Hippocampal formation (tissue), 2 donors: Measurements from ENCODE around the gene KCNN1.
"Not testable (repeated sequence)": the region's sequence is repeated elsewhere in the genome, so short reads cannot be mapped to it uniquely, and the experiment has no call there.

Source experiments
- DNase-seq, 2 donors: peaks; one replicate each; lab custom pipeline; 2025; lab: John Stamatoyannopoulos, UW

Gene KCNN1

DNA sequence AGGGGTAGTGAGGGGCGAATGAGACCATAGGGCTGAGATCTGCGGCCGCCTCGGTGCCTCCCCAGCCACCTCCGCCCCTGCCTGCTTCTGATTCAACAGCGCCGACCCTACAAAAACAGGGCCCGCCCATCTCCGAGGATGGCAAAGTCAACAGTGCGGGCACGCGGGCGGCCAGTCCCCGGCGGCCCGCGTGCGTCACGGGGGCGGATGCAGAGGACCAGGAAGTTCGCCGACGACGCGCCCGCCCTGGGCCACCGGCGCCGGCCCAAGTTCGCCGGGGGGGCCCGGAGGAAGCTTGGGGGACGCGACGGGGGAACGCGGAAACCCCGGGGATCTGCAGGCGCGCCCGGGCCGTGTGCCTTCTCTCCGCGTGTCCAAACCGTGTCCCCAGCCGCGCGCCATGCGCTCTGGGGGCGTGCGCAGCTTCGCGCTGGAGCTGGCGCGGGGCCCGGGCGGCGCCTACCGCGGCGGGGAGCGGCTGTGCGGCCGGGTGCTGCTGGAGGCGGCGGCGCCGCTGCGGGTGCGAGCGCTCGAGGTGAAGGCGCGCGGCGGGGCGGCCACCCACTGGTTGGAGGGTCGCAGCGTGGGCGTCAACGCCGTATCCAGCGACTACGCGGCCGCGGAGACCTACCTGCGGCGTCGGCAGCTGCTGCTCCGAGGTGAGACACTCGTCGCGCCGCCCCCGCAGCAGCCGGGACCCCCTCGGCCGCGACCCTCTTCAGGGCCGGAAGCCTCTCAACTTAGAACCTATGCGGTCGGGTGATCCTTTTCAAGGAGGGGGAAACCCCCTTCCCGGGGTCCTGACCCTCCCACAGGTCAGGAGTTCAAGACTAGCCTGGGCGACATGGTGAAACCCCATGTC is 34.2 kb downstream of the KCNN1 start:
- peak in 1 of 2 donors; percentile 61 for DNase-seq

DNA sequence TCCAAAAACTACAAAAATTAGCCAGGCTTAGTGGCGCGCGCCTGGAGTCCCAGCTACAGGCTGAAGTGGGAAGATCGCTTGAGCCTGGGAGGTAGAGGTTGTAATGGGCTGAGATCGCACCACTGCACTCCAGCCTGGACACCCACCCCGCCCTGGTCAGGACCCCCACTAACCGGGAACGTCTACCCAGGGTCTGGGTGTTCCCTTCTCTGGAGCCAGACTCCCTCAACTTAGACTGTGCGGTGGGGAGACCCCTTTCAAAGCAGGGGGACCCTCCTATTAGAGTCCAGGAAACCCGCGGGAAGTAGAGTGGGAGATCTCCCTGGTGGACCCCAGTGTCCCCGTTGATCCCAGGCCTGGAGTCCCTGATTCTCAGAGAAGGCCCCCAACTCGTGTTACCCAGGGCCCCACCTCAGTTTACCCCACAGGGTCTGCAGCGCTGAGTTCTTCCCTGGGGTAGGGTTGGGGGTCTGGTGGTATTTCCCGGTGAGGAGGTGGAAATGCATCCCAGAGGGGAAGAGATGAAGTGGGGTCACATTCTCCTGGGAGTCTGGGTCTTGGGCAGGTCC is 35.0 kb downstream of the KCNN1 start:
- DNase-seq: no peak

DNA sequence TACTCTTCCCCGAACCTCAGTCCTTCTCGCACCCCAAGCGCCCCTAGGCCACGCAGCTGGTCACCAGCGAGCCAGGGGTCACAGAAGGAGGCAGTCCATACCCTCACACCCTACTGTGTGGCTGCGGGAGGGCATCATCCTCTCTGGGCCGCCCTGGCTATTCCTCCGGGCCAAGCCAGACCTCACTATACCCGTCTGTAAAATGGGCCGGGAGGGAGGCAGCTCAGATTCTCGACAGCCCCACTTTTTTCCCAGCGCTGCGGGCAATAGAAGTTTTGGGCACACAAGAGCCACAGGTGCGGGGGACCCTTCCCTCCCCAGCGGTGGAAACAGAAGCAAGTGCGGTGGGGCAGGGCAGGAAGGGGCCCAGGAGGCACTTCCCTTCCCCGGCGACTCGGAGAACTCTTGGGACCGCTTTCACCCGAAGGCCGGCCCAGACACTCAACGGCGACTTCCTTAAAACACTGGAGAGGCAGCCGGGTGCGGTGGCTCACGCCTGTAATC is 35.5 kb downstream of the KCNN1 start:
- no peak for DNase-seq

DNA sequence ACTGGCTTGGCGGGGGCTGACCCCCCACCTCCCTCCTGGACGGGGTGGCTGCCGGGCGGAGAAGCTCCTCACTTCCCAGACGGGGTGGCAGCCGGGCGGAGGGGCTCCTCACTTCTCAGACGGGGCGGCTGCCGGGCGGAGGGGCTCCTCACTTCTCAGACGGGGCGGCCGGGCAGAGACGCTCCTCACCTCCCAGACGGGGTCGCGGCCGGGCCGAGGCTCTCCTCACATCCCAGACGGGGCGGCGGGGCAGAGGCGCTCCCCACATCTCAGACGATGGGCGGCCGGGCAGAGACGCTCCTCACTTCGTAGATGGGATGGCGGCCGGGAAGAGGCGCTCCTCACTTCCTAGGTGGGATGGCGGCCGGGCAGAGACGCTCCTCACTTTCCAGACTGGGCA is 38.8 kb downstream of the KCNN1 start:
- DNase-seq: not testable (repeated sequence)

DNA sequence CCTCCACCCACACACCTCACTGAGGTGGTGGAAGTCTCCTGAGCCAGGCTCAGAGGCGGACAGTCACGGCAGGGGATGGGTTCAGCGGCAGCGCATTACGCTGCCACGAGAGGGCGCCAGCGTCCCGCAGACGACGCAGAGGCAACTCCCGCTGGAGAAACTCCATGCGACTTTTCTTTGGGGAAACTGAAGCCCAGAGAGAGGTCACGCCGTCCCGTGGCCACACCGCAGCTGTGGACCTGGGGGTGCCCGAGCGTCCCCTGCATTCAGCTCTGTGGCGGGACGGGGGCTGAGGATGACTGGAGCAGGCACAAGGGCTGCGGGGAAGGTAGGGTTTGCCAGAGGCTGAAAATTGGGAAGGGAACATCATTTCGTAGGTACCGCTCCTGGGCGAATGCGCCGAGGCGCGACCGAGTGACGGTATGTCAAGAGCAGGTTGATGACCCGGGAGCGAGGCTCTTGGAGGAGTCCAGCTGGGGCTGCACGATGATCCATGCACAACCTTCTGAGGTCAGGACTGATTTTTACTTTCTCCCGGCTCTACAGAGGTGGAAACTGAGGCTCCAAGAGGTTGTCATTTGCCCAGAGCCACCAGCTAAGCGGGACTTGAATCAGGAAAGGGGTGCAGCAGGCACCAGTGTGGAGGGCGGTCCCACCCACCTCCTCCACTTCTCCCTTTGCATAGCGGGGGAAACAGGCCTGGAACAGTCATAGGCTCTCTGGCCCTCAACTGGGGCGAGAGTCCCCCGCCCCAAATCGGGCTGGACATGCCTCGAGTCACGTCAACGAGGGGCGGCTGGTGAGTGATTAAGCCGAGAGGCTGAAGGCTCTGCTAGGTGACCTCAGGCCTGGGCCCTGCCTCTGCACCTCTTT is 40.4 kb downstream of the KCNN1 start:
- DNase-seq: peak; percentile 63 to 79

DNA sequence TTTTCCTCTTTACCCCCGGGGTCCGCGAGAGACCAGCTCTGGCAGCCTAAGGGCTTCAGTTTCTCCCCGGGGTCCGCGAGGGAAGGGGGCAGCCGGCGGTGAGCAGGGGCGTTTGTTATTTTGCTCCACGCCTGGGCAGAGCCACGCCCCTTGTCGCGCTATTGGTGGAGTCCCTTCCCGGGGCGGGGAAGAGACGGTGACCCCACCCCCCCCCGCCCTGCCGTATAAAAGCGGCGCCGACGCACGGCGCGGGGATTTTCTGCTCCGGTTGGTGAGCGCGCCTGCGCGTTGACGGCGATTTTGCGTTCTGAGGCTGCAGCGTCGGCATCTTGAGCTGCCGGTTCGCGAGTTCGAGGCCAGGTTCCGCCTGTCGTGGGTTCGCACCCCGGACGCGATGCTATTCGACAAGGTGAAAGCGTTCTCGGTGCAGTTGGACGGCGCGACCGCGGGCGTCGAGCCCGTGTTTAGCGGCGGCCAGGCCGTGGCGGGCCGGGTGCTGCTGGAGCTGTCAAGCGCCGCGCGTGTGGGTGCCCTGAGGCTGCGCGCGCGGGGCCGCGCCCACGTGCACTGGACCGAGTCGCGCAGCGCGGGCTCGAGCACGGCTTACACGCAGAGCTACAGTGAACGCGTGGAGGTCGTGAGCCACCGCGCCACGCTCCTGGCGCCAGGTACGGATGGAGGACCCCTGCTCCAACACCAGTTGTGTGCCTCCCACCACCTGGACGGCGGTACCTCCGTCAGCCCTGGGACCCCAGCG is 41.2 kb downstream of the KCNN1 start, which contains the start of gene ARRDC2:
ARRDC2 (plus strand) TSS at position 254 of the 757 bp plus-strand sequence; CDS start at position 395, 141 bp downstream.
- peak; percentile 90 to 93 for DNase-seq

DNA sequence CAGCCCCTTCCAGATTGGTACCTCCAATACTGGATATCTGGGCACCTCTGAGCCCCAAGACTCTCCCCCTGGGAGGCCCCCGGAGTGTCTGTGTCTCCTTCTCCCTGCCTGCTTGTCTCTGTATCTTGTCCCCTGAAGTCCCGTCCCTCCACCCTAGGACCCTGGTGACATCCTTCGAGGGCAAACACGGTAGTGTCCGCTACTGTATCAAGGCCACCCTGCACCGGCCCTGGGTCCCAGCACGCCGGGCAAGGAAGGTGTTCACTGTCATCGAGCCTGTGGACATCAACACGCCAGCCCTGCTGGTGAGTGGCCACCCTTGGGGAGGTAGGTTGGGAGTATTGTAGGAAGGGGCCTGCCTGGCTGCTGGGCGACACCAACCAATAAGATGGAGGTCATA is 41.9 kb downstream of the KCNN1 start:
- DNase-seq: no peak

DNA sequence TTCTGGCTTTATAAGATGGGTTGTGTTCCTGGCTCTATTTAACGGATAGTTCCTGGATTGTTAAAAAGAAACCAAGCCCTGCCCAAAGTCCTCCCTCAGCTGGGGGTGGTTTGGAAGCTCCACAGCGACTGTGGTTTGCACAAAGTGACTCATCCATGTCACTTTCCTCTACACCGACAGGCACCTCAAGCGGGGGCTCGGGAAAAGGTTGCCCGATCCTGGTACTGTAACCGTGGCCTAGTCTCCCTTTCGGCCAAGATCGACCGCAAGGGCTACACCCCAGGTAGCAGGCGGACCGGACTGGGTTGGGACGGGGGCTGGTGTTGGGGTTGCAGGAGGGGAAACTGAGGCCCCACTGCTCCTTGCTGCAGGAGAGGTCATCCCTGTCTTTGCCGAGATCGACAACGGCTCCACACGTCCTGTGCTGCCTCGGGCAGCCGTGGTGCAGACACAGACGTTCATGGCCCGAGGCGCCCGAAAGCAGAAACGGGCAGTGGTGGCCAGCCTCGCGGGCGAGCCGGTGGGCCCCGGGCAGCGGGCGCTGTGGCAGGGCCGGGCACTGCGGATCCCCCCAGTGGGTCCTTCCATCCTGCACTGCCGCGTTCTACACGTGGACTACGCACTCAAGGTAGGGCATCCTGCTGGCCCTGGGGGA is 42.6 kb downstream of the KCNN1 start:
- no peak for DNase-seq

DNA sequence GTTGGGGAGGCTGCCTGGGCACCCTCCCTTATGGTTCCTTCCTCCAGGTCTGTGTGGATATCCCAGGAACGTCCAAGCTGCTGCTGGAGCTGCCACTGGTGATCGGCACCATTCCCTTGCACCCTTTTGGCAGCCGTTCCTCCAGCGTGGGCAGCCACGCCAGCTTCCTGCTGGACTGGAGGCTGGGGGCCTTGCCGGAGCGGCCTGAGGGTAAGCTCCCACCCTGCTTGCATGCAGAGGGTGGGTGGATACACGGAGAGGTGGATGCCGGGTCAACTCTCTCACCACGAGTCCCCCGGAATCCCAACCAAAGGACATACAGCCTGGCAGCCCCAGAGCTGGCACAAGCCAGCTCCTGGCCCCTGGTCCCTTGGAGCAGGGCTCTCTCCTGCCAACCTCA is 43.2 kb downstream of the KCNN1 start:
- DNase-seq: no peak

DNA sequence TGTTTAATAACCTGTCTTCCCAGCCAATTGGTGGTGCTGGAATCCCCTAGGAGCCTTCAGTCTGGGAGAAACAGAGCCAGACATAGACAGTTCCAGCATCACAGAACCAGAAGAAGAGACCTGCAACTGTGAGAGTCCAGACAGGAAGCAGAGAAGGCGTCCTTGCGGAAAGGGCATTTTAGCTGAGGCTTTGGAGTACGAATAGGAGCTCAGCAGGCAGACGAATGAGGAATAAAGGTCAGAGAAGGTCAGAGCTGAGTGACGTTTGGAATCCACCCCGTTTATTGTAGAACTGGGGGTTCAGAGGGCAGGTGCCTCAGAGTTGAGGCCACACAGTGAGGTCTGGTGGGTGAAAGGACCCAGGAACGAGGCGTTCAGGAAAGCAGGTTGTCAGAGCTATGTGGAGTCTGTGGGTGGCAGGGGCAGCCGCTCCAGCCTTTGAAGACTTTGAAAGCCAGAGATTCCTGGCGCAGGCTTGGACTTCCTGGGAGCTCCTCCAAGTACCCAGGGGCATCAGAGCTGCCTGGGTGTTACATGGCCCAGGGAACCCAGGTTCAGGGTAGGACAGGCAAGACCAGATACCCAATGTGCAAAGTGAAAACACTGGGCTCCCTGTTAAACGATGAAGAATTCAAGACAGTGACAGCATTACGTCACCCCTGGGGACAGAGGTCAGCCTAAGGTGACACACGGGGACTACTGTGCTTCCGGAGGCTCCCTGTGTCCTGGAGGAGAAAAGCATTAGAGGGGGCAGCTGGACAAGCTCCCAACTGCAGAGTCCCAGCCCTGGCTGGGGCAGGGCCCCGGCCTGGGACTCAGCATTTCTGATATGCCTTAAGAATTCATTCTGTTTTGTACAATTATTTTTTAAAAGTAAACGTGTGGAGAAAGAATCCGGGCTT is 46.6 kb downstream of the KCNN1 start:
- DNase-seq: no peak

DNA sequence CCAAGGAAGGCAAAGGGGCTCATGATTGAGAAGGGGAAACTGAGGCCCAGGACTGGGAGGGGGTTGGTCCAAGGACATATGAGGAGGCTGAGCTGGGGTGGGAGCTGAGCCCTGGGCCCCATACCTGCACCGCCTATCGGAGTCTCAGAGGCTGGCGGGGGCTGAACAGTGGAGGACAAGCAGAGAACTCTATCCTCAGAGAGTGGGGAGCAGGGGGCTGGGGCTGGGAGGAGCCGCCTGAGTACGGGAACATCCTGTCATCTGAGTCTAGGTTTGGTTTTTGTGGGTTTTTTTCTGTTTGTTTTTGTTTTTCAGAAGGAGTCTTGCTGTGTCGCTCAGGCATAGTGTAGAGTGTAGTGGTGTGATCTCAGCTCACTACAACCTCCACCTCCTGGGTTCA is 47.3 kb downstream of the KCNN1 start:
- no peak for DNase-seq

DNA sequence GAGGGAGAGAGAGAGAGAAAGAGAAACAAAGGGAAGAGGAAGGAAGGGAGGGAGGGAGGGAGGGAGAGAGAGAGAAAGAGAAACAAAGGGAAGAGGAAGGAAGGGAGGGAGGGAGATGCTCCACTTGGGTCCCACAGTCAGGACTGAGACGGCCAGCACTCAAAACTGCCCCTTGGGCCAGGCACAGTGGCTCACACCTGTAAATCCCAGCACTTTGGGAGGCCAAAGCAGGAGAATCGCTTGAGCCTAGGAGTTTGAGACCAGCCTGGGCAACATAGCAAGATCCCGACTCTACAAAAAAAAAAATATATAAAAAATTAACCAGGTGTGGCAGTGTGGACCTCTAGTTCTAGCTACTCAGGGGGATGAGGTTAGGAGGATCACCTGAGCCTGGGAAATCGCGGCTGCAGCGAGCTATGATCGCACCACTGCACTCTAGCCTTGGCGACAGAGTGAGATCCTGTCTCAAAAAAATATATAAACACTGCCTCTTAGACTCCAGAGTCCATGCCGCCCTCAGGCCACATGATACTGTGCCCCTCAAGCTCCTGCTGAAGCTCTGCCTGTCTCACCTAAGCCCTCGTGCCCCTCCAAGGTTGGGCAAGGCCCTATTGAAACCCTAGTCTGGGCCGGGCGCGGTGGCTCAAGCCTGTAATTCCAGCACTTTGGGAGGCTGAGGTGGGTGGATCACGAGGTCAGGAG is 49.5 kb downstream of the KCNN1 start:
- DNase-seq: no peak

DNA sequence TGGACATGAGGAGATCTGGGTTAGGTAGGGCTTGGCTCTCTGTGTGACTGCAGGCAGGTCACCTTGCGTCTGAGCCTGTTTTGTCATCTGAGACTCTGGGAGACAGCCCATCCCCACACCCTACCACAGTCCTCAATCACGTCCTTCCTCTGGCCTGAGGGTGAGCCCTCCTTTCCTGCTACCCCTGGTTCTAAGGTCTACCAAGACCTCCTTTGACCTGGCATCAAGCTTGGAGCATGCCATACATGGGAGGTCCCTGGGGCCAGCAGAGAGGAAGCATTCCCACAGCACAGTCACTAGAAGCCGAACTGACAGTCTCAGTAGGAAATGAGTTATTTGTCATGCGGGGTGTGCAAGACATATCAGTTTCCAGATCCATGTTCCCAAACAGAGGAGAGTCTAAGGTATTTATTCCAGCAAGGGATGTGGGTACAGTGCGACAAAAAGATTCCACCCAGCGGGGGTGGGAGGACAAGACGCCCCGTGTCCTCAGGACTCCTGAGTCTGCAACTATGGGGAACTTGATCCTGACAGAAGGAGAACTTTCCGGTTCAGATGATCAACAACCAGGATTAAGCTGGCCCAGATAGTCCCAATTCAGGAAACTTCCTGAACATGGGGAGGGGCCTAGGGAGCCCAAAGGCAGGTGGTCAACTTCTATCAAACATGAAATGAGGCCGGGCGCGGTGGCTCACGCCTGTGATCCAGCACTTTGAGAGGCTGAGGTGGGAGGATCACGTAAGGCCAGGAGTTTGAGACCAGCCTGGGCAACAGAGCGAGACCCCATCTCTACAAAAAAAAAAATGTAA is 50.6 kb downstream of the KCNN1 start:
- peak in 1 of 2 donors; percentile 35 for DNase-seq

DNA sequence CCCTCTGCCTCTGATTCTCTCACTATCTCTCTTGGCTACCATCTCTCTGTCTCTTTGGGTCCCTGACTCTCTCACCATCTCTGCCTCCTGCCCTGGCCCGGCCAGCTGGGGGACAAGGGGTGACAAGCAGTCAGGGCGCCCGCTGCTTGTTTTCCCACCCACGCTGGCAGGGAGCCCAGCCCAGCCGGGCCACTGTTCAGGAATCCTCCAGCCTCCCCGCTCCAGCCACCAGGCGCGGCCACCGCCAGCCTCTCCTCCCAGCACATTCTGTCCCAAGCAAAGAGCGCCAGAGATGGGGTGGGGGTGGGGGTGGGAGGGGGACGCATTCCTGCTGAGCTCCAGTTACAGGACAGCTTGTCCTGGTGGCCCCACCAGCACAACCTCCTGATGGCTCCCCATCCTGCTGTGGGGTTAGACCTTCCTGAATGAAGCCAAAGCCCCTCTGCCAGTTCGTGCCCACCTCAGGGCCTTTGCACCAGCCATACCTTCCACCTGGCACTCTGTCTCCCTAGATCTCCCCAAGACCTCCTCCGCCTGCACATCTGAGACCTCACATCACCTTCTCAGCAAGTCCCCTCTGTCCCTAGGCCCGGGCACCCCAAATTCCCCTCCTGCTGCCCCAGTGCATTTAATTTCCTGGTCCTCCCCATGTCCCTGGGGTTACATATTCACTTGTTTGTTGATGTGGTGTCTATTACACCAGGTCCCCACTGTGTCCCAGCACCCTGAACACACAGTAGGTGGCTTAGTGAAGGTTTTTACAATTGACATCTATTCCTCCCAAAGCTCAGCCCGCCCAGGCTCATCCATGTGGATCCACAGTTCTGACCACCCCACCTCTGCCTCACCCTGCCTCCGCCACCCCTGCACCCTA is 53.5 kb downstream of the KCNN1 start:
- DNase-seq: peak; percentile 71 to 90

DNA sequence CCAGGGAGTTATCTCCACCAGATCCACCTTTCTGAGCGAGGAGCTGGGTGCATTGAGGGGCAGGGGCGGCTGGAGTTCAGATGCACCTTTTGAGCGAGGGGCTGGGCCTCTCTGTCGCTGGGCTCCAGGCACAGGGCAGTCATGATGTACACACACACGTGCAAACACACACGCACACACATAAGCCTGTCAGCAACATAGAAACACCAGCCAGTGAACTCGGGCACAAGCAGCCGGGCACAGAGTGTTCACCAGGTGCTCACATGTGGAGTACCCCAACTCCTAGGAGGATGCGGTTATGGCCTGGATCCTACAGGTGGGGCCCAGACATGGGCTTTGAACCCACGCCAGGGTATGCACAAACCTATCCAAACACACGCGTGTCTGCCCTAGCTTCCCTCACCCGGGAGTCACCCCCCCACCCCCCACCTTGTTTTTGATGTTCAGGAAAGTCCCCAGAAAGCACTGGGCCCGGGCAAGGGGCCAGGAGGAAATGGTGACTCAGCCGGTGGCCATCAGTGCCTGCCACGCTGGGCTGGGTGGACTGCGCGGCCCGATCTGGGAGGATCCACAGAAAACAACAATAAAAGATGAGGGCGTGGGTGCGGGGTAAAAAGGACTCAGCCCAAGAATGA is 54.3 kb downstream of the KCNN1 start:
- peak; percentile 43 to 76 for DNase-seq

DNA sequence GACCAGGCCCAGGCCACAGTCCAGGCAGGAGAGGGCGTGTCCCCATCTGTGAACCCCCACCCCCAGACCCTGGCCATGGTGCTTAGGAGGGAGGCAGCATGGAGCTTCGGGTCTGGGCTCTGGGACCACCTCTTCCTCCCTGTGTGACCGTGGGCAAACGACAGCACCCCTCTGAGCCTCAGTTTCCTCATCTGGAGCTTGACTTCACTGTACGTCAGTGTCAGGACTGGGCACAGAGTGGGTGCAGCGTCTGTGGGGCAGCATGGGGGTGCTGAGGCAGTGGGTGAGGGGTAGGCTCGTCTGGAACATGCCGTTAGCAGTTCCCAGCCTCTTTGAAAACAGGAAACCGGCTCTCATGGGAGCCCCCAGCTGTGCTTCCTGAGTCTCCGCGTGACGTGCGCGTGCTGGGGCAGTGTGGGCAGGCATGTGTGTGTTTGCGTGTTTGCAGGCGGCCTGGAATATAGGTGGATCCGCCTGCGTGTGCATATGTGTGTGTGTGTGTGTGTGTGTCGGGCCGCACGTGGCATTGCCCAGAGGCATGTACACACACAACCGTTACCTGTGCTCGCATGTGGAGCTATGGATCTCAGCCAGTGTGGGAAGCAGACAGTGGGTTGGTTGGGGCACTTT is 56.8 kb downstream of the KCNN1 start:
- DNase-seq: peak in 1 of 2 donors; percentile 54
